Measurements from ENCODE around the gene NFKBIE.

NFKBIE gene

GRCh38 chr6:44257025-44257752 lies 8.2 kb downstream of the NFKBIE start, which contains the start of gene SLC35B2:
TSS of gene SLC35B2 (minus strand) at chr6:44257528. CDS start at chr6:44257410, 118 bp downstream.
- DNase-seq, result peak; percentile 59 to 67

- no peak for DNase-seq
Measured at GRCh38 chr6:44256775-44257024, 8.7 kb downstream of the NFKBIE start.

- no peak for DNase-seq
Measured at GRCh38 chr6:44255871-44256774, 9.2 kb downstream of the NFKBIE start.

GRCh38 chr6:44255105-44255808 lies 10.1 kb downstream of the NFKBIE start:
- DNase-seq, result peak in 1 of 2 donors; percentile 32

- DNase-seq, result peak in 1 of 2 donors; percentile 29
Measured at GRCh38 chr6:44254191-44255104, 10.9 kb downstream of the NFKBIE start.

GRCh38 chr6:44253307-44254101 lies 11.8 kb downstream of the NFKBIE start:
- DNase-seq, result peak; percentile 57 to 62

GRCh38 chr6:44251576-44252524 lies 13.5 kb downstream of the NFKBIE start:
- DNase-seq, result no peak

GRCh38 chr6:44250718-44251123 lies 14.6 kb downstream of the NFKBIE start:
- no peak for DNase-seq

GRCh38 chr6:44250067-44250717 lies 15.2 kb downstream of the NFKBIE start:
- DNase-seq, result no peak

GRCh38 chr6:44249082-44249748 lies 16.1 kb downstream of the NFKBIE start:
- DNase-seq, result no peak

GRCh38 chr6:44248579-44248978 lies 16.8 kb downstream of the NFKBIE start:
- DNase-seq, result no peak

- DNase-seq, result peak; percentile 90 to 93
Measured at GRCh38 chr6:44247338-44248302, 17.7 kb downstream of the NFKBIE start.

- DNase-seq, result peak; percentile 98 to 99
Measured at GRCh38 chr6:44246663-44247337, 18.6 kb downstream of the NFKBIE start, which contains the start of gene HSP90AB1. TSS of gene HSP90AB1 (plus strand) at chr6:44247101. CDS start at chr6:44248630, 1,529 bp downstream.

- peak; percentile 82 to 84 for DNase-seq
Measured at GRCh38 chr6:44245912-44246662, 19.3 kb downstream of the NFKBIE start.

GRCh38 chr6:44245391-44245911 lies 19.9 kb downstream of the NFKBIE start:
- no peak for DNase-seq

GRCh38 chr6:44243345-44243744 lies 22.0 kb downstream of the NFKBIE start:
- DNase-seq, result no peak

Data from activated CD4-positive, alpha-beta T cell treated with anti-CD3 and anti-CD28 coated beads for 4 hours (primary cell).